HepG2 (cell line): ENCODE results near the gene EPDR1. TPM values are rescaled to one million over a fixed set of nuclear protein-coding genes. Genes with fewer than 3 reads are reported as not detected.

Source experiments
- ATAC-seq: fragments of 200-7000 bp; cut with Tn5 transposase; 3 replicates; pipeline ENCODE4 v1.9.1; 2020; ENCODE audit warnings: mild to moderate bottlenecking, moderate library complexity
- BruUV-seq: library from RNA; stranded (reverse); fragments of 400-500 nt; replicated peaks from 2 replicates; lab custom pipeline; 2021; lab: Mats Ljungman, UMichigan
- CTCF ChIA-PET: fragments of 300-600 bp; formaldehyde crosslinking; extraction: SDS; loops from one replicate; lab custom pipeline; 2021; ENCODE audit warnings: low total read pairs, inconsistent platforms, low intra/inter-chr PET ratio; lab: Yijun Ruan, JAX
- POLR2A ChIA-PET: fragments of 350-600 bp; sonication (Branson Sonifier 250); formaldehyde crosslinking; loops from one replicate; lab custom pipeline; 2020; ENCODE audit warnings: antibody characterized with exemption, inconsistent platforms; lab: Yijun Ruan, JAX
- DNase-seq: peaks from one replicate; pipeline ENCODE4 v3.0.0-alpha.2; 2015; ENCODE audit warnings: low spot score
- FAIRE-seq: peaks from 3 replicates; lab custom pipeline; 2011; peaks lifted over from hg19 to GRCh38; lab: Jason Lieb, UNC
- H2AFZ ChIP-seq: one replicate; pipeline ENCODE4 v1.6.1; 2011; ENCODE audit warnings: low read length, inconsistent platforms
- H3K27ac ChIP-seq: fragments of 300-600 bp; 3 replicates; pipeline ENCODE4 v1.8.0; 2011; ENCODE audit warnings: mixed run types, mild to moderate bottlenecking, mixed read lengths, low read length, inconsistent platforms; ENCODE audit not compliant: insufficient read depth; ENCODE audit errors: extremely low read length
- H3K27me3 ChIP-seq, 2 experiments: fragments of 200-600 bp in 1 of 2; 2 replicates in 1 of 2; 3 replicates in 1 of 2; pipeline versions ENCODE4 v1.6.0 to v1.8.0; 2011; ENCODE audit warnings: low read length in 2 of 2, mild to moderate bottlenecking in 2 of 2, moderate library complexity in 2 of 2, inconsistent platforms in 1 of 2; ENCODE audit not compliant: insufficient read depth in 2 of 2, control insufficient read depth in 1 of 2
- H3K36me3 ChIP-seq, 2 experiments: fragments of 200-600 bp in 1 of 2; replicated peaks in 1 of 2; 2 replicates in 1 of 2; 3 replicates in 1 of 2; pipeline versions ENCODE4 v1.5.1 to v1.8.0; 2011; ENCODE audit warnings: low read length in 2 of 2, inconsistent platforms in 1 of 2; ENCODE audit not compliant: insufficient read depth in 2 of 2, control insufficient read depth in 1 of 2
- H3K4me1 ChIP-seq: 2 replicates; pipeline ENCODE4 v1.5.1; 2012; ENCODE audit warnings: low read length, inconsistent platforms; ENCODE audit not compliant: insufficient read depth
- H3K4me2 ChIP-seq: 2 replicates; pipeline ENCODE4 v1.6.0; 2011; ENCODE audit warnings: low read depth, low read length, inconsistent platforms
- H3K4me3 ChIP-seq, 3 experiments: fragments of 200-600 bp in 1 of 3; sonication (generic), shearing (Covaris generic) in 1 of 3; replicated peaks in 1 of 3; 2 replicates each; pipeline ENCODE4 v1.5.1; 2011 to 2016; ENCODE audit warnings: low read length in 3 of 3, inconsistent platforms in 2 of 3, low read depth in 2 of 3, mild to moderate bottlenecking in 2 of 3, control low read depth in 1 of 3, mixed read lengths in 1 of 3; ENCODE audit not compliant: insufficient read depth in 1 of 3
- H3K79me2 ChIP-seq: one replicate; pipeline ENCODE4 v1.6.1; 2011; ENCODE audit warnings: low read length, inconsistent platforms; ENCODE audit not compliant: insufficient read depth
- H3K9ac ChIP-seq: 2 replicates; pipeline ENCODE4 v1.6.0; 2011; ENCODE audit warnings: mild to moderate bottlenecking, low read depth, low read length, inconsistent platforms; ENCODE audit not compliant: insufficient read depth
- H3K9me3 ChIP-seq: 2 replicates; pipeline ENCODE4 v1.5.1; 2012; ENCODE audit warnings: mild to moderate bottlenecking, low read length
- H4K20me1 ChIP-seq: 2 replicates; pipeline ENCODE4 v1.6.0; 2011; ENCODE audit warnings: inconsistent platforms, mild to moderate bottlenecking, low read length, moderate library complexity; ENCODE audit not compliant: insufficient read depth
- DNMT1 ChIP-seq: sonication (generic); formaldehyde crosslinking; IDR thresholded peaks from 2 replicates; pipeline ENCODE4 v1.5.1; 2020; ENCODE audit warnings: mild to moderate bottlenecking, missing genetic modification reagents
- EHMT2 ChIP-seq: fragments of 200-600 bp; sonication (generic); IDR thresholded peaks from 2 replicates; pipeline ENCODE4 v1.7.0; 2017; ENCODE audit warnings: antibody characterized with exemption, low read depth, low read length, borderline replicate concordance
- IKZF4 ChIP-seq: sonication (generic); formaldehyde crosslinking; IDR thresholded peaks from 2 replicates; pipeline ENCODE4 v1.5.1; 2020; ENCODE audit warnings: borderline replicate concordance, mild to moderate bottlenecking, low read depth, missing genetic modification reagents; ENCODE audit errors: not compliant biosample characterization
- IRF2 ChIP-seq: IDR thresholded peaks from 2 replicates; pipeline ENCODE4 v1.6.1; 2018; ENCODE audit warnings: missing genetic modification reagents, missing compliant biosample characterization
- KMT2A ChIP-seq: sonication (generic); formaldehyde crosslinking; IDR thresholded peaks from 2 replicates; pipeline ENCODE4 v1.4.0; 2020; ENCODE audit warnings: missing genetic modification reagents
- NR2C2 ChIP-seq: sonication (generic); formaldehyde crosslinking; IDR thresholded peaks from 2 replicates; pipeline ENCODE4 v1.4.0; 2020; ENCODE audit warnings: missing genetic modification reagents, mild to moderate bottlenecking, moderate library complexity, borderline replicate concordance
- NR3C1 ChIP-seq: sonication (generic); formaldehyde crosslinking; IDR thresholded peaks from 2 replicates; pipeline ENCODE4 v1.4.0; 2020; ENCODE audit warnings: missing genetic modification reagents
- POGZ ChIP-seq: sonication (generic); formaldehyde crosslinking; IDR thresholded peaks from 2 replicates; pipeline ENCODE4 v1.4.0; 2020; ENCODE audit warnings: mild to moderate bottlenecking, missing genetic modification reagents
- RFX3 ChIP-seq: IDR thresholded peaks from 2 replicates; pipeline ENCODE4 v1.6.1; 2016; ENCODE audit warnings: missing biosample characterization, missing genetic modification reagents
- SAFB2 ChIP-seq: sonication (generic); formaldehyde crosslinking; IDR thresholded peaks from 2 replicates; pipeline ENCODE4 v1.5.1; 2020; ENCODE audit warnings: missing genetic modification reagents, low read depth, mild to moderate bottlenecking, borderline replicate concordance
- SALL1 ChIP-seq: sonication (generic); formaldehyde crosslinking; IDR thresholded peaks from 2 replicates; pipeline ENCODE4 v1.8.0; 2022; ENCODE audit warnings: mild to moderate bottlenecking, missing genetic modification reagents
- SMARCE1 ChIP-seq: fragments of 450-650 bp; IDR thresholded peaks from 2 replicates; pipeline ENCODE4 v1.6.1; 2017; ENCODE audit warnings: borderline replicate concordance
- SYNCRIP ChIP-seq: fragments of 200-400 bp; formaldehyde crosslinking; IDR thresholded peaks from 2 replicates; pipeline ENCODE4 v1.6.1; 2018; ENCODE audit warnings: mild to moderate bottlenecking, low read depth, low read length; ENCODE audit not compliant: insufficient read depth
- TBL1XR1 ChIP-seq: fragments of 150-350 bp; IDR thresholded peaks from 2 replicates; pipeline ENCODE4 v1.6.1; 2014; ENCODE audit warnings: borderline replicate concordance, low read length; ENCODE audit not compliant: partially characterized antibody
- ZBTB2 ChIP-seq: sonication (generic); formaldehyde crosslinking; IDR thresholded peaks from 2 replicates; pipeline ENCODE4 v1.8.0; 2022; ENCODE audit warnings: low read depth, missing genetic modification reagents
- ZBTB37 ChIP-seq: sonication (generic); formaldehyde crosslinking; IDR thresholded peaks from 2 replicates; pipeline ENCODE4 v1.4.0; 2020; ENCODE audit warnings: mild to moderate bottlenecking, missing genetic modification reagents
- ZNF256 ChIP-seq: sonication (generic); formaldehyde crosslinking; conservative IDR thresholded peaks from 2 replicates; pipeline ENCODE4 v1.4.0; 2020; ENCODE audit warnings: missing genetic modification reagents
- ZNF382 ChIP-seq: sonication (generic); formaldehyde crosslinking; IDR thresholded peaks from 2 replicates; pipeline ENCODE4 v1.5.0; 2020; ENCODE audit warnings: missing genetic modification reagents, mild to moderate bottlenecking, borderline replicate concordance
- ZNF710 ChIP-seq: sonication (generic); formaldehyde crosslinking; IDR thresholded peaks from 2 replicates; pipeline ENCODE4 v1.5.0; 2020; ENCODE audit warnings: mild to moderate bottlenecking, missing genetic modification reagents, borderline replicate concordance
- WGBS: methylation state at CpG from one replicate; pipeline ENCODE4 v1.1.6; 2017; ENCODE audit warnings: low lambda C conversion rate; 5-methylcytosine and 5-hydroxymethylcytosine counted together
- in situ Hi-C: cut with HindIII; loops from 2 replicates; pipeline ENCODE4 v1.10.0; 2017; ENCODE audit warnings: low pct_unique_long_range_greater_than_20kb; ENCODE audit not compliant: extremely low pct_ligation_motif_present
- intact Hi-C: fragments of 100-400 bp; cut with micrococcal nuclease; formaldehyde crosslinking; loops from one replicate; pipeline ENCODE4 v1.10.0; 2022; ENCODE audit not compliant: unreplicated experiment
- polyA plus RNA-seq, 8 experiments: library from polyadenylated mRNA; depleted of rRNA in 3 of 8; stranded (reverse) in 7 of 8; unstranded in 1 of 8; fragments of >200 nt; fragmentation: Illumina TruSeq in 4 of 8; extraction: Trizol in 4 of 8; gene quantifications; 2 replicates each; pipeline versions ENCODE4 v1.2.1 to v1.2.3, GENCODE V29; 2011 to 2016; ENCODE audit warnings: low read depth in 4 of 8, missing spikeins in 1 of 8, mixed read lengths in 1 of 8; ENCODE audit not compliant: insufficient read depth in 1 of 8
- total RNA-seq, 5 experiments: library from RNA; depleted of rRNA; stranded (reverse); fragments of >200 nt; fragmentation: Illumina TruSeq; extraction: Trizol; gene quantifications; 2 replicates each; pipeline ENCODE4 v1.2.3, GENCODE V29; 2016; ENCODE audit warnings: low read depth in 1 of 5

Gene EPDR1
- total and polyA plus RNA-seq, 2 of the 13 experiments (the other 11 are each of a cell fraction or from before 2014, with no cell fraction given) = 38.3 to 50.2 TPM

- peaks cover 54% of the 10 kb centered on the region for H3K79me2 ChIP-seq
- CTCF ChIA-PET = interaction anchor here (0.8 kb wide), 1 partner anchor 26 kb away, joined by 4 read pairs; the partner anchor contains the start of gene SFRP4
- peak; percentile 96 for FAIRE-seq
- H3K9ac ChIP-seq = peak overlapping the region; percentile 83
- DNase-seq = peak; percentile 100
- peaks cover 74% of the 10 kb centered on the region for H3K4me1 ChIP-seq
- no peaks in the 10 kb centered on the region for H3K27me3 ChIP-seq
- ATAC-seq = peak; percentile 97
- intact Hi-C loops (loop anchor here (1.0 kb wide), 2 partner anchors 26 to 235 kb away; partner anchors contain the start of gene STARD3NL), in situ Hi-C loops (no loop called here)
- H3K36me3 ChIP-seq = no peaks in the 10 kb centered on the region; a peak in 2 of 5 replicates
- WGBS = 0% methylated on average over 8 of the region's 12 CpGs
- H3K4me2 ChIP-seq = peak overlapping the region; percentile 64
- POLR2A ChIA-PET = interaction anchor here (0.6 to 4.7 kb wide), 6 partner anchors 14 to 1554 kb away, joined by 3 to 68 read pairs (median 4); partner anchors contain the start of genes EPDR1, SFRP4 and STARD3NL
- no peak overlapping the region for H2AFZ ChIP-seq
- no TSS peak for BruUV-seq
- H3K27ac ChIP-seq = peak overlapping the region; percentile 99
- H3K9me3 ChIP-seq = no peaks in the 10 kb centered on the region
- no peaks in the 10 kb centered on the region for H4K20me1 ChIP-seq
- H3K4me3 ChIP-seq = peak overlapping the region; percentile 22 to 44 (median 32); a peak in 4 of 6 replicates
- no peak for TF ChIP-seq SMARCE1
- peak; percentile 96 for TF ChIP-seq TBL1XR1
- no peak; the same call in 1 of the 2 replicates for TF ChIP-seq SAFB2 (CRISPR knock-in tag)
- no peak for TF ChIP-seq IKZF4 (CRISPR knock-in tag)
- peak; percentile 96 for TF ChIP-seq IRF2 (CRISPR knock-in tag)
- no peak for TF ChIP-seq SYNCRIP
- TF ChIP-seq ZBTB2 (CRISPR knock-in tag) = peak; percentile 52; the same call in 1 of the 2 replicates
- TF ChIP-seq EHMT2 = peak; percentile 59; the same call in 1 of the 2 replicates
- peak; percentile 77 for TF ChIP-seq NR2C2 (CRISPR knock-in tag)
- peak; percentile 82 for TF ChIP-seq ZNF710 (CRISPR knock-in tag)
- peak; percentile 94 for TF ChIP-seq POGZ (CRISPR knock-in tag)
- TF ChIP-seq DNMT1 (CRISPR knock-in tag) = no peak
- TF ChIP-seq NR3C1 (CRISPR knock-in tag) = no peak
- peak; percentile 100 for TF ChIP-seq SALL1 (CRISPR knock-in tag)
- peak; percentile 81 for TF ChIP-seq KMT2A (CRISPR knock-in tag)
- TF ChIP-seq ZNF256 (CRISPR knock-in tag) = no peak
- TF ChIP-seq ZNF382 = no peak
- TF ChIP-seq ZBTB37 (CRISPR knock-in tag) = peak; percentile 85
- TF ChIP-seq RFX3 = no peak; the same call in 1 of the 2 replicates
These were observed 22.6 kb downstream of the EPDR1 start for GRCh38 chr7:37942934-37943610.
